LNCAP (cell line): ENCODE measurements around the gene INA.

Source experiments
- TF ChIP-seq, protein P1 (sequence below): fragments of 450-650 bp; IDR thresholded peaks from 2 replicates; pipeline ENCODE4 v1.5.1; 2017; ENCODE audit warnings: mild to moderate bottlenecking

Gene INA

DNA sequence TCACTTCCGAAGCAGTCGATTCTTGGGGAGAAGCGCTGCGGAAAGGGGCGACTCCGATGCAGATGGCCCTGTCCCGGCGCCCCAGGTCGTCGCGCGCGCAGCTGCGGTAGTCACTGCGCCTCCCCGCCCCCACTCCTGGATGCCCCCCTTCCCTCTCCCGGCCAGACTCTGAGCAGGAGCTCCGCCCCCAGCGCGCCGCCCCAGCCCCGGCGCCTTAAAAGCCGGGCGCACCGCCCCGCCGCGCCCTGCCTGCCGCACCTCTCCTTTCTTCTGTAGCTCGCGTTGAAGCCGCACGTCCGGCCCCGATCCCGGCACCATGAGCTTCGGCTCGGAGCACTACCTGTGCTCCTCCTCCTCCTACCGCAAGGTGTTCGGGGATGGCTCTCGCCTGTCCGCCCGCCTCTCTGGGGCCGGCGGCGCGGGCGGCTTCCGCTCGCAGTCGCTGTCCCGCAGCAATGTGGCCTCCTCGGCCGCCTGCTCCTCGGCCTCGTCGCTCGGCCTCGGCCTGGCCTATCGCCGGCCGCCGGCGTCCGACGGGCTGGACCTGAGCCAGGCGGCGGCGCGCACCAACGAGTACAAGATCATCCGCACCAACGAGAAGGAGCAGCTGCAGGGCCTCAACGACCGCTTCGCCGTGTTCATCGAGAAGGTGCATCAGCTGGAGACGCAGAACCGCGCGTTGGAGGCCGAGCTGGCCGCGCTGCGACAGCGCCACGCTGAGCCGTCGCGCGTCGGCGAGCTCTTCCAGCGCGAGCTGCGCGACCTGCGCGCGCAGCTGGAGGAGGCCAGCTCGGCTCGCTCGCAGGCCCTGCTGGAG is at the start of gene INA:
INA (plus strand) TSS at position 243 of the 817 bp plus-strand sequence; CDS start at position 317, 74 bp downstream.
- TF ChIP-seq, protein P1, sequence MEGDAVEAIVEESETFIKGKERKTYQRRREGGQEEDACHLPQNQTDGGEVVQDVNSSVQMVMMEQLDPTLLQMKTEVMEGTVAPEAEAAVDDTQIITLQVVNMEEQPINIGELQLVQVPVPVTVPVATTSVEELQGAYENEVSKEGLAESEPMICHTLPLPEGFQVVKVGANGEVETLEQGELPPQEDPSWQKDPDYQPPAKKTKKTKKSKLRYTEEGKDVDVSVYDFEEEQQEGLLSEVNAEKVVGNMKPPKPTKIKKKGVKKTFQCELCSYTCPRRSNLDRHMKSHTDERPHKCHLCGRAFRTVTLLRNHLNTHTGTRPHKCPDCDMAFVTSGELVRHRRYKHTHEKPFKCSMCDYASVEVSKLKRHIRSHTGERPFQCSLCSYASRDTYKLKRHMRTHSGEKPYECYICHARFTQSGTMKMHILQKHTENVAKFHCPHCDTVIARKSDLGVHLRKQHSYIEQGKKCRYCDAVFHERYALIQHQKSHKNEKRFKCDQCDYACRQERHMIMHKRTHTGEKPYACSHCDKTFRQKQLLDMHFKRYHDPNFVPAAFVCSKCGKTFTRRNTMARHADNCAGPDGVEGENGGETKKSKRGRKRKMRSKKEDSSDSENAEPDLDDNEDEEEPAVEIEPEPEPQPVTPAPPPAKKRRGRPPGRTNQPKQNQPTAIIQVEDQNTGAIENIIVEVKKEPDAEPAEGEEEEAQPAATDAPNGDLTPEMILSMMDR, result no peak

DNA sequence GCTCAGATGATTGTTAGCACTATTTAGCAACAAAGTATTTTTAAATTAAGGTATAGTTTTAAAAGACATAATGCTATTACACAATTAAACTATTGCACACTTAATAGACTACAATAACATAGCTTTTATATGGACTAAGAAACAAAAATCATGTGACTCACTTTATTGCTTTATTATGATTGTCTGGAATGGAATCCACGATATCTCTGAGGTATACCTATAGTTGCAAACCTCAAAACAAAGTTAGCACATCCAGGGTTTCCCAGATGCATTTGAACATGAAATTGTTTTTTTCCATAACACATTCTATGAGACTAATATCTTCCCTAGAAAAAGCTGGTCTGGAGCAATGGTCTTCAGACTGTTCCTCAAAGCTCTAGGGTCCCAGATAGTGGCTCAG is 49.5 kb upstream of the INA start:
- TF ChIP-seq, protein P1, result no peak

DNA sequence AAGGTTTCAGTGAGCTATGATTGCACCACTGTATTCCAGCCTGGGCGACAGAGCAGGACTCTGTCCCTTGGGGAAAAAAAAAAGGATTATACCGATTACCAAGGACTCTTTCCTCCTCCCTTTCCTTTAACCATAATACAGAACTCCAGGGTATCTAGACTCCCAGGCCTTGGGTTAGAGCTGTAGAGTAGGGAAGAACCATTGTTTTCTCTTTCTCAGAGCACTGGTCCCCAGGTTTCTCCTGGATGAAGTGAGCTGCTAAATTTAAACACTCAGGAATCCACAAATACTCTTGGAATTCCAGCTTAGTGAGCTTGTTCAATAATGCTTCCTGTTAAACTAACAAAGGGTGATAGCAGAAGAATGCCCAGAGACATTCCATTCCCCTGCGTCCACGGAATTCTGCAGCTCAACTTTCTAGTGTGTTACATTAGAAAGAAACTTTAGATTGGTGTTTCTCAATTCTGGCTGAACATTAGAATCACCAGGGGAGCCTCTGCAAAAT is 45.8 kb upstream of the INA start:
- TF ChIP-seq, protein P1, result no peak

DNA sequence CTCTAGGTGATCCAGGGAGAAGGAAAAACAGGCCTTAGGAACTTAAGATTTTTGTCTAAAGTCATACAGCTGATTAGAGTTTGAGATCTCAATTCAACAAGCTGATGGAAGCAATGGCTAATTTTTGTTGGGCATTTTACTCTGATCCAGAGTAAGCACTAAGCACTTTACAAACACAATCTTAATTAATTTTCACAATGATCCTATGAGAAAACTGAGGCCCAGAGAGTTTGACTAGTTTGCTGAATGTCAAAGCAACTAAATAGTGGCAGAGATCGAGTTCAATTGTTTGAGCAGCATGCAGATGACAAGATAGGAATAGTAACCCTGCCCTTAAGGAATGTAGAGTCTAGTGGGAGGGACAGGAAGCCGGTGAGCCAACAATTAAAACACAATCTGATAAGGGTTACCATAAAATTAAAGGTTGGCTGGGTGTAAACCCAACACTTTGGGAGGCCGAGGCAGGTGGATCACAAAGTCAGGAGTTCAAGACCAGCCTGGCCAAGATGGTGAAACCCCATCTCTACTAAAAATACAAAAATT is 44.7 kb upstream of the INA start:
- TF ChIP-seq, protein P1, result no peak

DNA sequence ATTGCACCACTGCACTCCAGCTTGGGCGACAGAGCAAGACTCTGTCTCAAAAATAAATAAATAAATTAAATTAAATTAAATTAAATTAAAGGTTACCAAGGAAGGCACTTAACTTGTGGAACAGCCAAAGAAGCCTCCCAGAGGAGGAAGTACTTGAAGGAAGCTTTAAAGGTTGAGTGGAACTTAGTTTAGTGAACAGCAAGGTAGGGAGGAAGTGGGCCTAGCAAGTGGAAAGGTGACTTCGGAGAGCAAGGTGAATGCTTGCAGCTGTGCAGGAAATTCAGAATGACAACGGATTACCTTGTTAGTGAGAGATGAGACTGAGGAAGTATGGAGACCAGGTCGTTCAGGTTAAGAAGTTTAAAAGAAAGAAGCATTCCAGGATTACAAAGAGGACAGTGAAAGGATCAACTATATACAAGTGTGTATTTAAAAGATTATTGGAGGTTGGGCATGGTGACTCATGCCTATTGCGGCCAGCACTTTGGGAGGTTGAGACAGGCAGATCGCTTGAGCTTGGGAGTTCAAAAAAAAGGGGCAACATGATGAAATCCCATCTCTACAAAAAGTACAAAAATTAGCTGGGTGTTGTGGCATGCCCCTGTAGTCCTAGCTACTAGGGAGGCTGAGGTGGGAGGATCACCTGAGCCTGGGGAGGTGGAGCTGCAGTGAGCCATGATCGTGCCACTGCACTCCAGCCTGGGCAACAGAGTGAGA is 44.0 kb upstream of the INA start:
- TF ChIP-seq, protein P1, result no peak

DNA sequence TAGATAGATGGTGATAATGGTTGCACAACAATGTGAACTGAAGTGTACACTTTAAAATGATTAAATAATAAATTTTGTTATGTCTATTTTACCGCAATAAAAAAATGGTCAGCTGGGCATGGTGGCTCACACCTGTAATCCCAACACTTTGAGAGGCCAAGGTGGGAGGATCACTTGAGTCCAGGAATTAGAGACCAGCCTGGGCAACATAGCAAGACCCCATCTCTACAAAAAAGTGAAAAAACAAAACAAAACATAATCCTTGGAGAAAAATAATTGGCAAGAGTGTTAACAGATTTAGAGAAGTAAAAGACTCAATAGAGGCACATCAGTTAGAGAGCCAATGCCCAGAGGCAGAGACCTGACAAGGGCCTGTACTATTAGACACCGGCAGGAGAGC is 41.2 kb upstream of the INA start:
- TF ChIP-seq, protein P1, result no peak

DNA sequence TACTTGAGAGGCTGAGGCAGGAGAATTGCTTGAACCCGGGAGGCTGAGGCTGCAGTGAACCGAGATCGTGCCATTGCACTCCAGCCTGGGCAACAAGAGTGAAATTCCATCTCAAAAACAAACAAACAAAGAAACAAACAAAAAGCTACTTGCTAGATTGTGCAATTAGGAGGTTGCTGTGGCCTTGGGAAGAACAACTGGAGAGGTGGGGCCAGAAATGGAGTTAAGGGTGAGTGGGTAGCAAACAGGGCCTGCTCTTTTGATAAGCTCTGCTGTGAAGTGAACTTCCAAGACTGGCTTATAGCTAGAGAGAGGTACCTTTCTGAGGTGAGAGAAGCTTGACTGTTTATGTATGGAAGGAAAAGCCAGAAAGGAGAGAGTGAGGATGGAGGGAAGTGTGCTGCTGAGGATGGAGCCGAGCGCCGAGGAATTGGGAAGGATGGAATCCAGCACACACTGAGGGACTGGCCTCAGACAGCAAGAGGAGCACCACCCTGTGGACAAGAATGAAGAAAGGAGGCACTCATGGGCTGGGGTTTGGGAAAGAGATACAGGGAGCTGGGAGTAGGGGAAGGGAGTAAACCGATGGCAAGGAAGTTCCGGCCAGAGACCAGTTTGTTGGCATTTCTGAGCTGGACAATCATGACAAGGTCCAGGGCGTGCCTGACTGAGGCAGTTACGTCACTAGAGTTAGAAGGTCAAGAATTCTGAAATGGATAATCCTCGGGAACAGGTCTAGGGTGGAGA is 38.3 kb upstream of the INA start:
- TF ChIP-seq, protein P1, result no peak
